Heart left ventricle (tissue), 16 donors: ENCODE results near the gene ASIP. TPM values are rescaled to one million over a fixed set of nuclear protein-coding genes. Genes with fewer than 3 reads are reported as not detected.
A peak's percentile ranks its signal among the peaks of the same experiment; 100 is the strongest.

ENCODE experiments used
- ATAC-seq, 4 donors: fragments of 200-7000 bp; cut with Tn5 transposase; one replicate each; pipeline ENCODE4 v1.9.1; 2020 to 2022; ENCODE audit warnings: moderate library complexity in 4 of 4, mild to moderate bottlenecking in 3 of 4, moderate number of reproducible peaks in 1 of 4
- DNase-seq, 5 donors: peaks; one replicate each; pipeline ENCODE4 v3.0.0-alpha.2; 2020
- H3K27ac ChIP-seq, 12 donors: fragments of 200-600 bp; sonication (generic) in 4 of 12; one replicate each; pipeline versions ENCODE4 v1.5.0 to v1.8.0; 2016 to 2022; ENCODE audit warnings: mild to moderate bottlenecking in 2 of 12
- H3K27me3 ChIP-seq, 9 donors: fragments of 200-600 bp; sonication (generic) in 2 of 9; one replicate each; pipeline versions ENCODE4 v1.5.1 to v1.8.0; 2016 to 2022; ENCODE audit warnings: mild to moderate bottlenecking in 3 of 9
- H3K36me3 ChIP-seq, 9 donors: fragments of 200-600 bp; sonication (generic) in 2 of 9; one replicate each; pipeline versions ENCODE4 v1.5.0 to v1.8.0; 2018 to 2022; ENCODE audit warnings: mild to moderate bottlenecking in 2 of 9
- H3K4me1 ChIP-seq, 12 donors: fragments of 200-600 bp; sonication (generic) in 4 of 12; one replicate each; pipeline versions ENCODE4 v1.5.0 to v1.8.0; 2016 to 2022; ENCODE audit warnings: mild to moderate bottlenecking in 3 of 12
- H3K4me3 ChIP-seq, 12 donors: fragments of 200-600 bp; sonication (generic) in 4 of 12; one replicate each; pipeline versions ENCODE4 v1.5.0 to v1.8.0; 2017 to 2022; ENCODE audit warnings: mild to moderate bottlenecking in 9 of 12, moderate library complexity in 4 of 12
- H3K9me3 ChIP-seq, 12 donors: fragments of 200-600 bp; sonication (generic) in 4 of 12; one replicate each; pipeline versions ENCODE4 v1.5.0 to v1.8.0; 2016 to 2022; ENCODE audit warnings: mild to moderate bottlenecking in 1 of 12
- CTCF ChIP-seq, 12 donors: fragments of 200-600 bp; sonication (generic) in 4 of 12; IDR thresholded peaks; one replicate each; pipeline versions ENCODE4 v1.5.0 to v1.8.0; 2018 to 2022; ENCODE audit warnings: antibody characterized with exemption in 12 of 12, mild to moderate bottlenecking in 5 of 12
- POLR2A ChIP-seq, 2 donors: fragments of 450-650 bp; IDR thresholded peaks; one replicate each; pipeline ENCODE4 v1.6.1; 2017; ENCODE audit warnings: antibody characterized with exemption in 2 of 2, mild to moderate bottlenecking in 2 of 2, moderate library complexity in 2 of 2
- WGBS, 4 donors: extraction: QIAGEN DNeasy Blood & Tissue Kit in 2 of 4; methylation state at CpG; one replicate each; pipeline versions ENCODE4 v1.1.5 to v1.1.7; 2013 to 2018; 5-methylcytosine and 5-hydroxymethylcytosine counted together
- intact Hi-C, 10 donors: fragments of 100-400 bp; cut with DNase I; formaldehyde crosslinking; loops; one replicate each; pipeline versions ENCODE4 v1.11.1 to v1.14.2; 2022
- polyA plus RNA-seq, 2 donors: library from polyadenylated mRNA; stranded (reverse); fragments of 200-250 nt; gene quantifications; one replicate each; pipeline ENCODE4 v1.2.3, GENCODE V29; 2013
- total RNA-seq, 9 donors: library from RNA; depleted of rRNA in 2 of 9; stranded (reverse); fragments of >200 nt in 2 of 9; fragmentation: NEBNext Ultra II Directional in 3 of 9; extraction: Animal tissue kit (Norgen Biotek cat#: 25700) in 3 of 9; gene quantifications; one replicate each; pipeline versions ENCODE4 v1.1.0 to v1.2.4, GENCODE V29; 2016 to 2023
- donor health status: ischemic (EF 13 %, LVEDD 7.1; RV severe dilation, severe dysfunction).
- donor health status: healthy with polysubstance abuse.
- donor health status: DM: no; HTN: yes; CAD: no.
- donor health status: DM: no; HTN: no; CAD: no.
- donor health status: ischemic (EF 25% LVEDD 6.9; RV normal size, moderate dysfunction).
- donor health status: ischemic (EF 25% LVEDD 5.7; RV mildly dilated, moderate dysfunction).
- donor health status: healthy.
- donor health status: DM: yes; HTN: yes; CAD: no.
- donor health status: ischemic (EF 35%, LVEDD 5.7; RV mildly dilated, moderate dysfunction).
- donor health status: nonischemic (EF 11% LVEDD 7.7; RV severe dilation, severe dysfunction).
- donor health status: DM: yes; HTN: yes; CAD: no.
- donor health status: PGD.
- donor health status: ischemic (EF 29% LVEDD 5.4; RV normal size, mild dysfunction).
- donor health status: nonischemic (EF 23%, LVEDD 6.1; RV moderate dilation, normal function).

Gene ASIP
- total and polyA plus RNA-seq, 11 donors: 0.75 to 117 (median 10.4) TPM

GRCh38 chr20:34300809-34301586 lies 59.8 kb downstream of the ASIP start:
- TF ChIP-seq POLR2A (IDR thresholded peaks at IDR 0.05) (no peak), CTCF (IDR thresholded peaks at IDR 0.05) (no peak)
- intact Hi-C loops: loop anchor here in 3 of 10 donors (5.0 to 10.0 kb wide), 4 partner anchors 39 to 406 kb away; partner anchors contain the start of genes ITCH (in 1 of the 3) and TP53INP2 (in 1 of the 3)

GRCh38 chr20:34301587-34302311 lies 60.5 kb downstream of the ASIP start:
- no peaks in the 10 kb centered on the region for H3K9me3 ChIP-seq
- H3K4me1 ChIP-seq: peaks cover 0 to 34% (median 16%) of the 10 kb centered on the region in 12 donors
- TF ChIP-seq CTCF (IDR thresholded peaks at IDR 0.05) (no peak), POLR2A (IDR thresholded peaks at IDR 0.05) (no peak)
- H3K36me3 ChIP-seq: no peaks in the 10 kb centered on the region
- peak overlapping the region in 7 of 12 donors; percentile 24 to 98 (median 88) for H3K27ac ChIP-seq
- no peaks in the 10 kb centered on the region for H3K27me3 ChIP-seq
- ATAC-seq (no peak), DNase-seq (no peak)
- intact Hi-C loops: loop anchor here in 4 of 10 donors (2.0 to 10.0 kb wide), 5 partner anchors 39 to 406 kb away; partner anchors contain the start of genes DYNLRB1 (in 1 of the 4), ITCH (in 1 of the 4) and TP53INP2 (in 1 of the 4)
- 89 to 92% (median 90%) methylated on average over 17 of the region's 17 CpGs for WGBS, 4 donors
- H3K4me3 ChIP-seq: peak overlapping the region in 10 of 12 donors; percentile 58 to 95 (median 78)

More at GRCh38 chr20:34300809-34301586, 59.8 kb downstream of the ASIP start:
- ATAC-seq: peak; percentile 21 to 60 (median 45)
- H3K4me1 ChIP-seq: peaks cover 0 to 34% (median 16%) of the 10 kb centered on the region in 12 donors
- peak in 3 of 5 donors; percentile 27 to 63 (median 36) for DNase-seq
- H3K27me3 ChIP-seq: no peaks in the 10 kb centered on the region
- H3K9me3 ChIP-seq: no peaks in the 10 kb centered on the region
- H3K27ac ChIP-seq: peak overlapping the region in 6 of 12 donors; percentile 22 to 62 (median 34)
- peak overlapping the region in 1 of 12 donors; percentile 3 for H3K4me3 ChIP-seq
- WGBS, 4 donors: 51 to 55% (median 53%) methylated on average over 7 of the region's 7 CpGs
- no peaks in the 10 kb centered on the region for H3K36me3 ChIP-seq

GRCh38 chr20:34302312-34302722 lies 61.1 kb downstream of the ASIP start:
- ATAC-seq (no peak), DNase-seq (no peak)
- peak in 2 of 12 donors; percentile 9 to 13 for TF ChIP-seq CTCF (IDR thresholded peaks at IDR 0.05)
- no peak for TF ChIP-seq POLR2A (IDR thresholded peaks at IDR 0.05)
- H3K36me3 ChIP-seq: no peaks in the 10 kb centered on the region
- no peaks in the 10 kb centered on the region for H3K27me3 ChIP-seq
- WGBS, 4 donors: 27 to 32% (median 31%) methylated on average over 9 of the region's 9 CpGs
- H3K9me3 ChIP-seq: no peaks in the 10 kb centered on the region
- H3K4me3 ChIP-seq: peak overlapping the region; percentile 58 to 95 (median 74)
- intact Hi-C loops: loop anchor here in 4 of 10 donors (2.0 to 10.0 kb wide), 5 partner anchors 40 to 405 kb away; partner anchors contain the start of genes DYNLRB1 (in 1 of the 4), ITCH (in 1 of the 4) and TP53INP2 (in 1 of the 4)
- peaks cover 0 to 34% (median 16%) of the 10 kb centered on the region in 12 donors for H3K4me1 ChIP-seq
- peak overlapping the region; percentile 70 to 98 (median 92) for H3K27ac ChIP-seq
